OCI-LY1 (cell line): ENCODE results near the gene TEAD1.

ENCODE experiments used
- CTCF ChIP-seq: fragments of 200-600 bp; sonication (generic), shearing (Covaris generic); IDR thresholded peaks from 2 replicates; pipeline ENCODE4 v1.5.1; 2017; ENCODE audit warnings: mild to moderate bottlenecking, antibody characterized with exemption, low read length, moderate library complexity, mixed read lengths
- EZH2 ChIP-seq: fragments of 200-600 bp; sonication (generic), shearing (Covaris generic); IDR thresholded peaks from 2 replicates; pipeline ENCODE4 v1.8.0; 2017; ENCODE audit warnings: borderline replicate concordance, mixed run types, mild to moderate bottlenecking, antibody characterized with exemption, low read length, moderate library complexity, mixed read lengths

GRCh38 chr11:12799334-12799835 is 125.2 kb downstream of the TEAD1 start:
- TF ChIP-seq CTCF (no peak), EZH2 (no peak)
